Small intestine (tissue), 4 donors: ENCODE results near the gene REXO4. TPM values are rescaled to one million over a fixed set of nuclear protein-coding genes. Genes with fewer than 3 reads are reported as not detected.

Experiments
- polyA plus RNA-seq, 4 donors: library from polyadenylated mRNA; stranded (reverse) in 3 of 4; unstranded in 1 of 4; fragments of 200-250 nt in 3 of 4; fragments of 120-200 nt in 1 of 4; gene quantifications; one replicate each; pipeline versions ENCODE4 v1.2.1 to v1.2.3, GENCODE V29; 2013
- donor health status: healthy with polysubstance abuse.
- donor health status: Bipolar disorder and iron deficiency.
- donor health status: healthy.

Gene REXO4
- polyA plus RNA-seq, 4 donors, result 18.9 to 25.7 (median 21.5) TPM

Other genes with a start within 250 kb of the REXO4 start
- gene OBP2B, start 208.8 kb downstream of the REXO4 start, polyA plus RNA-seq, result not detected
- gene ABO, start 142.8 kb downstream of the REXO4 start, polyA plus RNA-seq, result 10 to 100 TPM in 3 of 4 donors, 1 to 10 TPM in 1; 9.5 to 46.4 (median 31.9) TPM
- gene SURF6, start 81.8 kb downstream of the REXO4 start, polyA plus RNA-seq, result 10 to 100 TPM; 23.2 to 48.0 (median 37.0) TPM
- 10 to 100 TPM; 10.3 to 19.5 (median 17.6) TPM for gene MED22, start 69.9 kb downstream of the REXO4 start, polyA plus RNA-seq
- gene RPL7A, start 69.8 kb downstream of the REXO4 start, polyA plus RNA-seq, result 1,000 to 10,000 TPM; 1,890 to 3,725 (median 2,971) TPM
- gene SURF1, start 61.5 kb downstream of the REXO4 start, polyA plus RNA-seq, result 10 to 100 TPM; 38.4 to 94.4 (median 85.4) TPM
- 10 to 100 TPM; 15.3 to 66.0 (median 42.6) TPM for gene SURF2, start 61.5 kb downstream of the REXO4 start, polyA plus RNA-seq
- 100 to 1,000 TPM in 3 of 4 donors, 10 to 100 TPM in 1; 84.1 to 285 (median 170) TPM for gene SURF4, start 42.0 kb downstream of the REXO4 start, polyA plus RNA-seq
- gene STKLD1, start 41.6 kb downstream of the REXO4 start, polyA plus RNA-seq, result 1 to 10 TPM in 3 of 4 donors, under 1 TPM in 1; 0.79 to 8.1 (median 3.0) TPM
- gene ADAMTS13, start 4.4 kb upstream of the REXO4 start, polyA plus RNA-seq, result 10 to 100 TPM in 1 of 4 donors, 1 to 10 TPM in 3; 2.4 to 16.8 (median 7.4) TPM
- gene CACFD1, start 42.0 kb upstream of the REXO4 start, polyA plus RNA-seq, result 10 to 100 TPM; 27.0 to 31.4 (median 29.5) TPM
- gene SLC2A6, start 61.1 kb upstream of the REXO4 start, polyA plus RNA-seq, result 1 to 10 TPM in 3 of 4 donors, under 1 TPM in 1; 0.89 to 2.5 (median 1.5) TPM
- gene MYMK, start 106.9 kb upstream of the REXO4 start, polyA plus RNA-seq, result under 1 TPM in 1 of 4 donors, not detected in 3; 0.22 TPM
- 1 to 10 TPM in 1 of 4 donors, under 1 TPM in 3; 0.22 to 1.2 (median 0.43) TPM for gene ADAMTSL2, start 116.7 kb upstream of the REXO4 start, polyA plus RNA-seq
- gene FAM163B, start 191.4 kb upstream of the REXO4 start, polyA plus RNA-seq, result under 1 TPM in 2 of 4 donors, not detected in 2; 0.12 to 0.19 TPM
- gene DBH, start 218.4 kb upstream of the REXO4 start, polyA plus RNA-seq, result under 1 TPM in 2 of 4 donors, not detected in 2; 0.13 to 0.30 TPM